HG03196 (cell line): ENCODE measurements around the gene TTC32.

Source experiments
- ATAC-seq: cut with Tn5 transposase; IDR thresholded peaks from one replicate; pipeline ENCODE4 v1.9.1; 2021; ENCODE audit not compliant: unreplicated experiment

Gene TTC32

GRCh38 chr2:19878268-19879046 lies 23.3 kb downstream of the TTC32 start:
- no peak for ATAC-seq

- ATAC-seq = no peak
These were observed 25.0 kb downstream of the TTC32 start for GRCh38 chr2:19876751-19877150.

- no peak for ATAC-seq
These were observed 26.5 kb downstream of the TTC32 start for GRCh38 chr2:19875280-19875679.

GRCh38 chr2:19874726-19875125 lies 27.1 kb downstream of the TTC32 start:
- no peak for ATAC-seq

GRCh38 chr2:19873014-19873413 lies 28.8 kb downstream of the TTC32 start:
- no peak for ATAC-seq

- ATAC-seq = no peak
These were observed 29.5 kb downstream of the TTC32 start for GRCh38 chr2:19872302-19872701.

- ATAC-seq = no peak
These were observed 29.9 kb downstream of the TTC32 start for GRCh38 chr2:19871836-19872235.

GRCh38 chr2:19870792-19871191 lies 31.0 kb downstream of the TTC32 start:
- ATAC-seq = no peak

- ATAC-seq = peak; percentile 68
These were observed 32.8 kb downstream of the TTC32 start for GRCh38 chr2:19868701-19869580.

- ATAC-seq = no peak
These were observed 33.6 kb downstream of the TTC32 start for GRCh38 chr2:19868224-19868623.

- ATAC-seq = peak; percentile 42
These were observed 35.0 kb downstream of the TTC32 start for GRCh38 chr2:19866771-19867170.

GRCh38 chr2:19865151-19865550 lies 36.6 kb downstream of the TTC32 start:
- ATAC-seq = no peak

GRCh38 chr2:19864381-19864780 lies 37.4 kb downstream of the TTC32 start:
- no peak for ATAC-seq

- peak; percentile 52 for ATAC-seq
These were observed 38.3 kb downstream of the TTC32 start for GRCh38 chr2:19863303-19864041.

- ATAC-seq = no peak
These were observed 40.0 kb downstream of the TTC32 start for GRCh38 chr2:19861813-19862212.

GRCh38 chr2:19860022-19860421 lies 41.8 kb downstream of the TTC32 start:
- no peak for ATAC-seq

- ATAC-seq = no peak
These were observed 42.2 kb downstream of the TTC32 start for GRCh38 chr2:19859565-19859964.

GRCh38 chr2:19857806-19858205 lies 44.0 kb downstream of the TTC32 start:
- no peak for ATAC-seq

GRCh38 chr2:19857100-19857499 lies 44.7 kb downstream of the TTC32 start:
- ATAC-seq = no peak

- no peak for ATAC-seq
These were observed 46.0 kb downstream of the TTC32 start for GRCh38 chr2:19855542-19856431.
